HG03103 (cell line): Measurements from ENCODE around the gene FIS1.
"Not testable (repeated sequence)": the region's sequence is repeated elsewhere in the genome, so short reads cannot be mapped to it uniquely, and the experiment has no call there.

Source experiments
- ATAC-seq: cut with Tn5 transposase; IDR thresholded peaks from one replicate; pipeline ENCODE4 v1.9.1; 2021; ENCODE audit warnings: low read depth; ENCODE audit not compliant: unreplicated experiment

Gene FIS1

GRCh38 chr7:101207459-101207858 is 37.4 kb downstream of the FIS1 start:
- no peak for ATAC-seq

GRCh38 chr7:101206665-101207042 is 38.2 kb downstream of the FIS1 start:
- ATAC-seq = no peak

- ATAC-seq = no peak
Measured at GRCh38 chr7:101205901-101206664, 38.8 kb downstream of the FIS1 start.

GRCh38 chr7:101203740-101204738 is 40.8 kb downstream of the FIS1 start:
- ATAC-seq = not testable (repeated sequence)

GRCh38 chr7:101202603-101202918 is 42.3 kb downstream of the FIS1 start:
- no peak for ATAC-seq

- no peak for ATAC-seq
Measured at GRCh38 chr7:101201695-101202602, 42.9 kb downstream of the FIS1 start.

GRCh38 chr7:101200862-101201599 is 43.9 kb downstream of the FIS1 start, which contains the start of gene MOGAT3:
MOGAT3 (minus strand) TSS chr7:101201036; CDS start chr7:101200854, 182 bp downstream.
- no peak for ATAC-seq

- no peak for ATAC-seq
Measured at GRCh38 chr7:101200504-101200861, 44.4 kb downstream of the FIS1 start.

- not testable (repeated sequence) for ATAC-seq
Measured at GRCh38 chr7:101199522-101199921, 45.4 kb downstream of the FIS1 start.

GRCh38 chr7:101198476-101198875 is 46.4 kb downstream of the FIS1 start:
- no peak for ATAC-seq

- ATAC-seq = no peak
Measured at GRCh38 chr7:101197991-101198390, 46.9 kb downstream of the FIS1 start.

- ATAC-seq = no peak
Measured at GRCh38 chr7:101195884-101196283, 49.0 kb downstream of the FIS1 start.
